Progenitor cell of endocrine pancreas (in vitro differentiated cells): ENCODE data around the gene EPN2. TPM values are rescaled to one million over a fixed set of nuclear protein-coding genes. Genes with fewer than 3 reads are reported as not detected.

Experiments
- DNase-seq: peaks from one replicate; pipeline ENCODE4 v3.0.0; 2021; ENCODE audit warnings: low spot score; ENCODE audit not compliant: unreplicated experiment
- H3K27ac Mint-ChIP-seq: 2 replicates; pipeline ENCODE4 v1.8.0; 2021; ENCODE audit warnings: mild to moderate bottlenecking, moderate library complexity, mixed read lengths
- H3K27me3 Mint-ChIP-seq: 2 replicates; pipeline ENCODE4 v1.8.0; 2021; ENCODE audit warnings: mixed read lengths
- H3K36me3 Mint-ChIP-seq: 2 replicates; pipeline ENCODE4 v1.8.0; 2022; ENCODE audit warnings: mixed read lengths; ENCODE audit not compliant: insufficient read depth
- H3K4me1 Mint-ChIP-seq: 2 replicates; pipeline ENCODE4 v1.8.0; 2021; ENCODE audit warnings: low read depth, mixed read lengths
- H3K4me3 Mint-ChIP-seq: 2 replicates; pipeline ENCODE4 v1.8.0; 2021; ENCODE audit warnings: low read depth, mild to moderate bottlenecking, moderate library complexity, mixed read lengths
- H3K9me3 Mint-ChIP-seq: 2 replicates; pipeline ENCODE4 v1.8.0; 2021; ENCODE audit warnings: low read depth, mixed read lengths
- CTCF ChIP-seq: fragments of 200-600 bp; sonication (generic); IDR thresholded peaks from one replicate; pipeline ENCODE4 v1.5.0; 2021; ENCODE audit warnings: antibody characterized with exemption, mild to moderate bottlenecking; ENCODE audit not compliant: unreplicated experiment
- total RNA-seq: library from RNA; stranded (reverse); gene quantifications from 2 replicates; pipeline ENCODE4 v1.2.1, GENCODE V29; 2021

The EPN2 gene
- total RNA-seq, 1 donor from 2014 or later: 49.8 TPM

GRCh38 chr17:19311421-19312215, 74.5 kb downstream of the EPN2 start:
- Mint-ChIP-seq H3K27ac (peak overlapping the region; percentile 86), H3K27me3 (no peaks in the 10 kb centered on the region), H3K4me3 (no peak overlapping the region), H3K9me3 (no peaks in the 10 kb centered on the region), H3K36me3 (peaks cover 2% of the 10 kb centered on the region), H3K4me1 (peaks cover 8% of the 10 kb centered on the region)
- no peak for TF ChIP-seq CTCF
- no peak for DNase-seq

GRCh38 chr17:19312406-19312805, 75.2 kb downstream of the EPN2 start:
- Mint-ChIP-seq H3K36me3 (peaks cover 2% of the 10 kb centered on the region), H3K4me1 (peaks cover 9% of the 10 kb centered on the region), H3K27ac (peak overlapping the region; percentile 86), H3K27me3 (no peaks in the 10 kb centered on the region), H3K4me3 (no peak overlapping the region), H3K9me3 (no peaks in the 10 kb centered on the region)
- no peak for TF ChIP-seq CTCF
- DNase-seq: no peak

- Mint-ChIP-seq H3K4me3 (no peak overlapping the region), H3K9me3 (no peaks in the 10 kb centered on the region), H3K36me3 (peaks cover 2% of the 10 kb centered on the region), H3K27ac (no peak overlapping the region), H3K27me3 (no peaks in the 10 kb centered on the region), H3K4me1 (peaks cover 8% of the 10 kb centered on the region)
- TF ChIP-seq CTCF: no peak
- no peak for DNase-seq
These were observed 76.0 kb downstream of the EPN2 start for GRCh38 chr17:19313066-19313745.

GRCh38 chr17:19313746-19314651, 76.8 kb downstream of the EPN2 start:
- Mint-ChIP-seq H3K27me3 (no peaks in the 10 kb centered on the region), H3K4me1 (peaks cover 7% of the 10 kb centered on the region), H3K9me3 (no peaks in the 10 kb centered on the region), H3K36me3 (peaks cover 2% of the 10 kb centered on the region), H3K4me3 (no peak overlapping the region), H3K27ac (peak overlapping the region; percentile 23)
- DNase-seq: no peak
- no peak for TF ChIP-seq CTCF

GRCh38 chr17:19315104-19315503, 77.9 kb downstream of the EPN2 start:
- no peak for TF ChIP-seq CTCF
- Mint-ChIP-seq H3K27me3 (no peaks in the 10 kb centered on the region), H3K27ac (no peak overlapping the region), H3K9me3 (no peaks in the 10 kb centered on the region), H3K4me1 (peaks cover 7% of the 10 kb centered on the region), H3K4me3 (no peak overlapping the region), H3K36me3 (peaks cover 2% of the 10 kb centered on the region)
- DNase-seq: no peak
